A549 treated with Mapracorat at 1 μM for 4 hours (cell line): ENCODE measurements around the gene MRAP2. TPM values are rescaled to one million over a fixed set of nuclear protein-coding genes. Genes with fewer than 3 reads are reported as not detected.

Experiments
- total RNA-seq: library from RNA; stranded (reverse); fragments of 200-300 nt; extraction: Qiagen RNA extraction; gene quantifications from 5 replicates; pipeline ENCODE4 v1.2.3, GENCODE V29; 2022

MRAP2 gene, protein sequence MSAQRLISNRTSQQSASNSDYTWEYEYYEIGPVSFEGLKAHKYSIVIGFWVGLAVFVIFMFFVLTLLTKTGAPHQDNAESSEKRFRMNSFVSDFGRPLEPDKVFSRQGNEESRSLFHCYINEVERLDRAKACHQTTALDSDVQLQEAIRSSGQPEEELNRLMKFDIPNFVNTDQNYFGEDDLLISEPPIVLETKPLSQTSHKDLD
- 1.2 to 2.0 TPM (median 1.7 TPM) in 5 replicates for total RNA-seq

DNA sequence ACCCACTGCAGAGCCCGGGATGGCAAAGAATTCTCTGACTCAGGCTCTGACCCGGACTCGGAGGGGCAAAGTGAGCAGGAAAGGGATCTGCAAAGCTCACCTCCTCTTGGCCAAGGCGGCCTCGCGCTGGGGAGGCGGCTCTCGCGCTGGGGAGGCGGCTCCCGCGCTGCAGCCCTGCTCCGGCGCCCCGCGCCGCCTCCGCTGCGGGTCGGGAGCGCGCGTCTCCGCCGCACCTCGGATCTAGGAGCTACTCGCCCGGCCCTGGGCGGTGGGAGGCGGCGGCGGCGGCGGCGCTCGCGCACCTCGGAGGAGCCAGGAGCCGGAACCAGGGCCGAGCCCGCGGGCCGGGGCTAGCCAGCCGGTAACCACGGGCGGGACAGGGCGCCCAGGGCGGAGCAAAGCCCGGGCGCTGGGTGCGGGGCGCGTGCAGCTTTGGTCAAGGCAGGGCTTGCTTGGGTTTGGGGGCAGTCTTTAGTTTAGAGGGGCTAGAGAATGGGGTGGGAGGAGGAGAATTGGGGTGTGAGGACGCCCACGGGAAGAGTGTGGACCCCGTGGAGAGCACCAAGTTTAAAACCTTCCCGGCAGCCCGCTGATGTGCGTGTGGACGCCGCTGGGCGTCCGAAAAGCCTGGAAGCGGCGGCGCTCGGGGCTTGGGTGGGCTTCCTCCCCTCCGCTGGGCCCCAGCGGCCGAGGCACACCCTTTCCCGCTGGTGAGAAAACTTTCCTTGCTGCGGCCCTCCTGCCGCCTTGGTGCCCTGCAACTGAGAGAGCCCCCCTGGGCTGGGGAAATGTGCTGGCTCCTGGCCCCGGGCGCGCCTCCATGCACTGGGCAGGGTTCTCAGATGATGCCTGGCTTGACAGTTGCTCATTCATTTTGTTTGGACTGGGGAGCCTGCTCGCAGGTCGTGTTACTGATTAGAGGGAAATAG, at the start of gene MRAP2:
Gene MRAP2 (plus strand): TSS at position 250 of the 929 bp plus-strand sequence. CDS start 21,547 bp downstream, outside the sequence.

Other genes with a start within 250 kb of the MRAP2 start
- 0.13 to 0.99 TPM (median 0.31 TPM) in 4 of 5 replicates, not detected in the other for gene RIPPLY2, start 180.4 kb upstream of the MRAP2 start, total RNA-seq
- 19.0 to 25.9 TPM (median 22.8 TPM) in 5 replicates for gene CYB5R4, start 174.1 kb upstream of the MRAP2 start, total RNA-seq
- 1.6 to 2.2 TPM (median 1.8 TPM) in 5 replicates for gene CEP162, start 193.9 kb downstream of the MRAP2 start, total RNA-seq